HepG2 (cell line): ENCODE data around the gene EFNA3. TPM values are rescaled to one million over a fixed set of nuclear protein-coding genes. Genes with fewer than 3 reads are reported as not detected.

Source experiments
- ASH2L ChIP-seq: fragments of 300-600, 200-600 bp; sonication (generic); IDR thresholded peaks from 2 replicates; pipeline ENCODE4 v1.7.0; 2017; ENCODE audit warnings: low read depth, mild to moderate bottlenecking, moderate library complexity, mixed read lengths, low read length; ENCODE audit not compliant: insufficient read length
- CENPT ChIP-seq: sonication (generic); formaldehyde crosslinking; IDR thresholded peaks from 2 replicates; pipeline ENCODE4 v1.8.0; 2022; ENCODE audit warnings: low read depth, mild to moderate bottlenecking, moderate library complexity, missing genetic modification reagents
- DR1 ChIP-seq: sonication (generic); formaldehyde crosslinking; IDR thresholded peaks from 2 replicates; pipeline ENCODE4 v1.8.0; 2021; ENCODE audit warnings: mild to moderate bottlenecking, missing genetic modification reagents, inconsistent platforms
- ELF4 ChIP-seq: sonication (generic); formaldehyde crosslinking; IDR thresholded peaks from 2 replicates; pipeline ENCODE4 v1.5.0; 2020; ENCODE audit warnings: missing genetic modification reagents, mild to moderate bottlenecking, moderate library complexity, borderline replicate concordance
- GTF2F1 ChIP-seq: fragments of 150-350 bp; IDR thresholded peaks from 2 replicates; pipeline ENCODE4 v1.6.1; 2014; ENCODE audit warnings: low read length
- HDAC2 ChIP-seq: sonication (generic); formaldehyde crosslinking; IDR thresholded peaks from 2 replicates; pipeline ENCODE4 v1.4.0; 2020; ENCODE audit warnings: missing genetic modification reagents
- JARID2 ChIP-seq: sonication (generic); formaldehyde crosslinking; IDR thresholded peaks from 2 replicates; pipeline ENCODE4 v1.8.1; 2023; ENCODE audit warnings: missing genetic modification reagents, inconsistent platforms; ENCODE audit not compliant: insufficient replicate concordance
- KAT8 ChIP-seq: IDR thresholded peaks from 2 replicates; pipeline ENCODE4 v1.6.1; 2016; ENCODE audit warnings: missing genetic modification reagents, missing compliant biosample characterization
- MAF1 ChIP-seq: sonication (generic); formaldehyde crosslinking; IDR thresholded peaks from 2 replicates; pipeline ENCODE4 v1.5.0; 2020; ENCODE audit warnings: missing genetic modification reagents, borderline replicate concordance
- MTF1 ChIP-seq: sonication (generic); formaldehyde crosslinking; IDR thresholded peaks from 2 replicates; pipeline ENCODE4 v1.5.0; 2020; ENCODE audit warnings: missing genetic modification reagents
- MYNN ChIP-seq: sonication (generic); formaldehyde crosslinking; IDR thresholded peaks from 2 replicates; pipeline ENCODE4 v1.4.0; 2020; ENCODE audit warnings: mild to moderate bottlenecking, low read depth, missing genetic modification reagents
- NR2F6 ChIP-seq, 2 experiments: IDR thresholded peaks; 2 replicates each; pipeline ENCODE4 v1.6.1; 2016; ENCODE audit warnings: antibody characterized with exemption in 1 of 2, mild to moderate bottlenecking in 1 of 2
- POGZ ChIP-seq: sonication (generic); formaldehyde crosslinking; IDR thresholded peaks from 2 replicates; pipeline ENCODE4 v1.4.0; 2020; ENCODE audit warnings: mild to moderate bottlenecking, missing genetic modification reagents
- RFXAP ChIP-seq: sonication (generic); formaldehyde crosslinking; IDR thresholded peaks from 2 replicates; pipeline ENCODE4 v1.4.0; 2020; ENCODE audit warnings: missing genetic modification reagents, borderline replicate concordance
- ZMYM3 ChIP-seq: sonication (generic); formaldehyde crosslinking; IDR thresholded peaks from 2 replicates; pipeline ENCODE4 v1.5.1; 2020; ENCODE audit warnings: mild to moderate bottlenecking, missing genetic modification reagents
- ZNF10 ChIP-seq: sonication (generic); formaldehyde crosslinking; IDR thresholded peaks from 2 replicates; pipeline ENCODE4 v1.4.0; 2020; ENCODE audit warnings: mild to moderate bottlenecking, low read depth, missing genetic modification reagents, borderline replicate concordance
- ZNF251 ChIP-seq: sonication (generic); formaldehyde crosslinking; IDR thresholded peaks from 2 replicates; pipeline ENCODE4 v1.9.0; 2021; ENCODE audit warnings: mild to moderate bottlenecking, missing genetic modification reagents
- ZNF367 ChIP-seq: sonication (generic); formaldehyde crosslinking; IDR thresholded peaks from 2 replicates; pipeline ENCODE4 v1.4.0; 2020; ENCODE audit warnings: missing genetic modification reagents, borderline replicate concordance
- polyA plus RNA-seq, 8 experiments: library from polyadenylated mRNA; depleted of rRNA in 3 of 8; stranded (reverse) in 7 of 8; unstranded in 1 of 8; fragments of >200 nt; fragmentation: Illumina TruSeq in 4 of 8; extraction: Trizol in 4 of 8; gene quantifications; 2 replicates each; pipeline versions ENCODE4 v1.2.1 to v1.2.3, GENCODE V29; 2011 to 2016; ENCODE audit warnings: low read depth in 4 of 8, missing spikeins in 1 of 8, mixed read lengths in 1 of 8; ENCODE audit not compliant: insufficient read depth in 1 of 8
- total RNA-seq, 5 experiments: library from RNA; depleted of rRNA; stranded (reverse); fragments of >200 nt; fragmentation: Illumina TruSeq; extraction: Trizol; gene quantifications; 2 replicates each; pipeline ENCODE4 v1.2.3, GENCODE V29; 2016; ENCODE audit warnings: low read depth in 1 of 5
- TF ChIP-seq, protein P1 (sequence below): sonication (generic); formaldehyde crosslinking; IDR thresholded peaks from 2 replicates; pipeline ENCODE4 v1.4.0; 2020; ENCODE audit warnings: missing genetic modification reagents, mild to moderate bottlenecking, borderline replicate concordance
- TF ChIP-seq, protein P2 (sequence below): sonication (generic); formaldehyde crosslinking; conservative IDR thresholded peaks from 2 replicates; pipeline ENCODE4 v1.8.1; 2023; ENCODE audit warnings: missing genetic modification reagents
- TF ChIP-seq, protein P3 (sequence below): sonication (generic); formaldehyde crosslinking; IDR thresholded peaks from 2 replicates; pipeline ENCODE4 v1.9.0; 2022; ENCODE audit warnings: missing genetic modification reagents, mild to moderate bottlenecking, borderline replicate concordance
- TF ChIP-seq, protein P4 (sequence below): sonication (generic); formaldehyde crosslinking; IDR thresholded peaks from 2 replicates; pipeline ENCODE4 v1.4.0; 2020; ENCODE audit warnings: missing genetic modification reagents, mild to moderate bottlenecking, borderline replicate concordance

EFNA3 gene
- total and polyA plus RNA-seq, 2 of the 13 experiments (the other 11 are each of a cell fraction or from before 2014, with no cell fraction given): 1.0 to 5.7 TPM

DNA sequence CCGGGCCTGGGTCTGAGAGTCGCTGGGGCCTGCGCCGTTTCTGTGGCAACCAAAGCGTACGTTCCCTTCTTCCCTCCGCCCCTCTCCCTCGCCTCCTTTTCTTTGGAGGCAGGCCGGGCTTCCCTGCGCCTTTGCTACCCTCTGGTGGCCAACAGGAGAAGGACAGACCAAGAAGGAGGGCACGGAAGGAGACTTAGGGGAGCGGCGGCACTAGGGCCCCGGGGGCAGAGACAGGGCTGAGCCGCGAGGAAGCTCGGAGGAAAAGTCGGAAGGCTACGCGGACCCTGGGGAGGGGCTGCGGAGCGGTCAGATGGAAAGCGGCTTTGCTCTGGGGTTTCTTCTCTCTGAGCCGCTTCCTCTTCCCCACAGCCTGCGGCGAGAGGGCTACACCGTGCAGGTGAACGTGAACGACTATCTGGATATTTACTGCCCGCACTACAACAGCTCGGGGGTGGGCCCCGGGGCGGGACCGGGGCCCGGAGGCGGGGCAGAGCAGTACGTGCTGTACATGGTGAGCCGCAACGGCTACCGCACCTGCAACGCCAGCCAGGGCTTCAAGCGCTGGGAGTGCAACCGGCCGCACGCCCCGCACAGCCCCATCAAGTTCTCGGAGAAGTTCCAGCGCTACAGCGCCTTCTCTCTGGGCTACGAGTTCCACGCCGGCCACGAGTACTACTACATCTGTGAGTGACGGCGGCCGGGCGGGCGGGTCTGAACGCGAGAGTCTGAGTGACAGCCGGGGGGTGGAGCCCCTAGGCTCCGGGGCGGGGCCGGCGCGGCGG lies 6.3 kb downstream of the EFNA3 start (continued):
- TF ChIP-seq, protein P1, sequence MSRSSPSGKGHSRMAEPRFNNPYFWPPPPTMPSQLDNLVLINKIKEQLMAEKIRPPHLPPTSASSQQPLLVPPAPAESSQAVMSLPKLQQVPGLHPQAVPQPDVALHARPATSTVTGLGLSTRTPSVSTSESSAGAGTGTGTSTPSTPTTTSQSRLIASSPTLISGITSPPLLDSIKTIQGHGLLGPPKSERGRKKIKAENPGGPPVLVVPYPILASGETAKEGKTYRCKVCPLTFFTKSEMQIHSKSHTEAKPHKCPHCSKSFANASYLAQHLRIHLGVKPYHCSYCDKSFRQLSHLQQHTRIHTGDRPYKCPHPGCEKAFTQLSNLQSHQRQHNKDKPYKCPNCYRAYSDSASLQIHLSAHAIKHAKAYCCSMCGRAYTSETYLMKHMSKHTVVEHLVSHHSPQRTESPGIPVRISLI (CRISPR knock-in tag): 0 out of 2 replicates have a peak, but pooled peaks have one; percentile 34
- no peak; the same call in 1 of the 2 replicates for TF ChIP-seq POGZ (CRISPR knock-in tag)
- no peak for TF ChIP-seq MAF1 (CRISPR knock-in tag)
- TF ChIP-seq ZNF251 (CRISPR knock-in tag): no peak
- TF ChIP-seq CENPT: no peak
- no peak for TF ChIP-seq MTF1
- peak; percentile 62 for TF ChIP-seq JARID2 (CRISPR knock-in tag)
- TF ChIP-seq, protein P2, sequence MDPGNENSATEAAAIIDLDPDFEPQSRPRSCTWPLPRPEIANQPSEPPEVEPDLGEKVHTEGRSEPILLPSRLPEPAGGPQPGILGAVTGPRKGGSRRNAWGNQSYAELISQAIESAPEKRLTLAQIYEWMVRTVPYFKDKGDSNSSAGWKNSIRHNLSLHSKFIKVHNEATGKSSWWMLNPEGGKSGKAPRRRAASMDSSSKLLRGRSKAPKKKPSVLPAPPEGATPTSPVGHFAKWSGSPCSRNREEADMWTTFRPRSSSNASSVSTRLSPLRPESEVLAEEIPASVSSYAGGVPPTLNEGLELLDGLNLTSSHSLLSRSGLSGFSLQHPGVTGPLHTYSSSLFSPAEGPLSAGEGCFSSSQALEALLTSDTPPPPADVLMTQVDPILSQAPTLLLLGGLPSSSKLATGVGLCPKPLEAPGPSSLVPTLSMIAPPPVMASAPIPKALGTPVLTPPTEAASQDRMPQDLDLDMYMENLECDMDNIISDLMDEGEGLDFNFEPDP (CRISPR knock-in tag): no peak
- no peak for TF ChIP-seq ZNF367 (CRISPR knock-in tag)
- peak; percentile 79 for TF ChIP-seq KAT8 (CRISPR knock-in tag)
- TF ChIP-seq, protein P3, sequence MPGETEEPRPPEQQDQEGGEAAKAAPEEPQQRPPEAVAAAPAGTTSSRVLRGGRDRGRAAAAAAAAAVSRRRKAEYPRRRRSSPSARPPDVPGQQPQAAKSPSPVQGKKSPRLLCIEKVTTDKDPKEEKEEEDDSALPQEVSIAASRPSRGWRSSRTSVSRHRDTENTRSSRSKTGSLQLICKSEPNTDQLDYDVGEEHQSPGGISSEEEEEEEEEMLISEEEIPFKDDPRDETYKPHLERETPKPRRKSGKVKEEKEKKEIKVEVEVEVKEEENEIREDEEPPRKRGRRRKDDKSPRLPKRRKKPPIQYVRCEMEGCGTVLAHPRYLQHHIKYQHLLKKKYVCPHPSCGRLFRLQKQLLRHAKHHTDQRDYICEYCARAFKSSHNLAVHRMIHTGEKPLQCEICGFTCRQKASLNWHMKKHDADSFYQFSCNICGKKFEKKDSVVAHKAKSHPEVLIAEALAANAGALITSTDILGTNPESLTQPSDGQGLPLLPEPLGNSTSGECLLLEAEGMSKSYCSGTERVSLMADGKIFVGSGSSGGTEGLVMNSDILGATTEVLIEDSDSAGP (CRISPR knock-in tag): peak; percentile 92
- TF ChIP-seq ELF4: 0 out of 2 replicates have a peak, but pooled peaks have one; percentile 61
- peak; percentile 78 for TF ChIP-seq ASH2L
- no peak for TF ChIP-seq NR2F6 (IDR thresholded peaks at IDR 0.05)
- TF ChIP-seq NR2F6 (CRISPR knock-in tag; IDR thresholded peaks at IDR 0.05): peak; percentile 61
- TF ChIP-seq, protein P4, sequence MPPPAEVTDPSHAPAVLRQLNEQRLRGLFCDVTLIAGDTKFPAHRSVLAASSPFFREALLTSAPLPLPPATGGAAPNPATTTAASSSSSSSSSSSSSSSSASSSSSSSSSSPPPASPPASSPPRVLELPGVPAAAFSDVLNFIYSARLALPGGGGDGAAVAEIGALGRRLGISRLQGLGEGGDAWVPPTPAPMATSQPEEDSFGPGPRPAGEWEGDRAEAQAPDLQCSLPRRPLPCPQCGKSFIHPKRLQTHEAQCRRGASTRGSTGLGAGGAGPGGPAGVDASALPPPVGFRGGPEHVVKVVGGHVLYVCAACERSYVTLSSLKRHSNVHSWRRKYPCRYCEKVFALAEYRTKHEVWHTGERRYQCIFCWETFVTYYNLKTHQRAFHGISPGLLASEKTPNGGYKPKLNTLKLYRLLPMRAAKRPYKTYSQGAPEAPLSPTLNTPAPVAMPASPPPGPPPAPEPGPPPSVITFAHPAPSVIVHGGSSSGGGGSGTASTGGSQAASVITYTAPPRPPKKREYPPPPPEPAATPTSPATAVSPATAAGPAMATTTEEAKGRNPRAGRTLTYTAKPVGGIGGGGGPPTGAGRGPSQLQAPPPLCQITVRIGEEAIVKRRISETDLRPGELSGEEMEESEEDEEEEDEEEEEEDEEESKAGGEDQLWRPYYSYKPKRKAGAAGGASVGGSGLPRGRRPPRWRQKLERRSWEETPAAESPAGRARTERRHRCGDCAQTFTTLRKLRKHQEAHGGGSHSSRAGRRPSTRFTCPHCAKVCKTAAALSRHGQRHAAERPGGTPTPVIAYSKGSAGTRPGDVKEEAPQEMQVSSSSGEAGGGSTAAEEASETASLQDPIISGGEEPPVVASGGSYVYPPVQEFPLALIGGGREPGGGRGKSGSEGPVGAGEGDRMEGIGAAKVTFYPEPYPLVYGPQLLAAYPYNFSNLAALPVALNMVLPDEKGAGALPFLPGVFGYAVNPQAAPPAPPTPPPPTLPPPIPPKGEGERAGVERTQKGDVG (CRISPR knock-in tag): 0 out of 2 replicates have a peak, but pooled peaks have one; percentile 44
- peak; percentile 44; the same call in 1 of the 2 replicates for TF ChIP-seq ZMYM3 (CRISPR knock-in tag)
- TF ChIP-seq ZNF10: no peak
- TF ChIP-seq GTF2F1: no peak
- TF ChIP-seq DR1: no peak
- no peak for TF ChIP-seq MYNN (CRISPR knock-in tag)
- peak; percentile 79 for TF ChIP-seq HDAC2 (CRISPR knock-in tag)
- TF ChIP-seq RFXAP (CRISPR knock-in tag): peak; percentile 56; the same call in 1 of the 2 replicates
